ENCODE measurements around the gene CLN6. TPM values are rescaled to one million over a fixed set of nuclear protein-coding genes. Genes with fewer than 3 reads are reported as not detected.
A peak's percentile ranks its signal among the peaks of the same experiment; 100 is the strongest.

CLN6 gene
- total RNA-seq, 1 donor, result 15.2 TPM

DNA sequence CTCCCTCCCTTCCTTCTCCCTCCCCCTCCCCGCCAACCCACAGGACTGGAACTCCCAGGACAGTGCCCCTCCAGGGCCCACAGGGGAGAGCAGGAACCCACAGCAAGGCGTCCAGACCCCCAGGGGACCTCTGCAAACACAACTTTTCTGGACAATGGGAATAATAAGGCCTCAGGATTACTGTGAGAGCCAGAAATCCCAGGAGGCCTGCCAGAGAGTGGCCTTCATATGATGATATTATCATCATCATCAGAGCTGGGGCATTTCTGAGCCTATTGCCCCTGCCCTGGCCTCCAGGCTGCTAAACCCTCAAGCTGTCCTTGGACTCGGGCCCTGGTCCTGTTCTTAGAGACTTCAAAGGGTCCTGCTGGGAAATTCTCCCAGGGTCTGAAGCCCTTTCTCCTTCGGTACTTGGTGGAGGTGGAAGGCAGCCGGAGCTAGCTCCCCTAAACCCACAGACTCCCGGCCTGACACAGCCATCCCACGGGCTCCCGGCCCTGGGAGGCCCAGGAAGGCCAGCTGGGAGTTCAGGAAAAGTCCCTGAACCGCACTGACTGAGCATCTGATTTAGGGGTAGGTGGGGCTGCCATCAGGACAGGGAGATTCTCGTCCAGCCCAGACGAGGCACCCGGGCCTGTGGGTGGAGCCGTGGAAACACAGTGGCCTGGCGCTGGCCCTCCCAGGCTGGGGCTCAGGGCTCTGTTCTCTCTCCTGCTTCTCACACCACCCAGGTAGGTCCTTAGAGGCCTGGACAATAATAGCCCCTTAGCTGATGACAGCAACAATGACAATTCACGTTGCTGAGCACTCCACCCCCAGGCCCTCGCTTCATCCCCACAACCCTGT lies 29.3 kb downstream of the CLN6 start:
- DNase-seq (ENCODE audit: insufficient read length, low spot score, missing footprints), result peak; percentile 76
- Histone ChIP-seq H3K4me3 (ENCODE audit: insufficient read depth, low read length) (no peak overlapping the region), H2AFZ (ENCODE audit: low read length) (no peak overlapping the region), H3K27me3 (ENCODE audit: insufficient read depth, low read length) (no peaks in the 10 kb centered on the region), H3K27ac (ENCODE audit: low read depth, low read length) (peak overlapping the region; percentile 28), H3K4me1 (ENCODE audit: insufficient read depth, low read length) (peaks cover 6% of the 10 kb centered on the region), H3K36me3 (ENCODE audit: insufficient read depth, low read length) (peaks cover 5% of the 10 kb centered on the region), H3K4me2 (ENCODE audit: insufficient read depth, low read length) (no peak overlapping the region), H3K9me3 (ENCODE audit: low read depth, low read length) (no peaks in the 10 kb centered on the region), H3K79me2 (ENCODE audit: insufficient read depth, low read length) (no peaks in the 10 kb centered on the region), H4K20me1 (ENCODE audit: insufficient read depth, low read length) (peaks cover 4% of the 10 kb centered on the region)
- TF ChIP-seq, protein P1, sequence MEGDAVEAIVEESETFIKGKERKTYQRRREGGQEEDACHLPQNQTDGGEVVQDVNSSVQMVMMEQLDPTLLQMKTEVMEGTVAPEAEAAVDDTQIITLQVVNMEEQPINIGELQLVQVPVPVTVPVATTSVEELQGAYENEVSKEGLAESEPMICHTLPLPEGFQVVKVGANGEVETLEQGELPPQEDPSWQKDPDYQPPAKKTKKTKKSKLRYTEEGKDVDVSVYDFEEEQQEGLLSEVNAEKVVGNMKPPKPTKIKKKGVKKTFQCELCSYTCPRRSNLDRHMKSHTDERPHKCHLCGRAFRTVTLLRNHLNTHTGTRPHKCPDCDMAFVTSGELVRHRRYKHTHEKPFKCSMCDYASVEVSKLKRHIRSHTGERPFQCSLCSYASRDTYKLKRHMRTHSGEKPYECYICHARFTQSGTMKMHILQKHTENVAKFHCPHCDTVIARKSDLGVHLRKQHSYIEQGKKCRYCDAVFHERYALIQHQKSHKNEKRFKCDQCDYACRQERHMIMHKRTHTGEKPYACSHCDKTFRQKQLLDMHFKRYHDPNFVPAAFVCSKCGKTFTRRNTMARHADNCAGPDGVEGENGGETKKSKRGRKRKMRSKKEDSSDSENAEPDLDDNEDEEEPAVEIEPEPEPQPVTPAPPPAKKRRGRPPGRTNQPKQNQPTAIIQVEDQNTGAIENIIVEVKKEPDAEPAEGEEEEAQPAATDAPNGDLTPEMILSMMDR (IDR thresholded peaks at IDR 0.05; ENCODE audit: extremely low read depth, low read depth, low read length), result no peak

DNA sequence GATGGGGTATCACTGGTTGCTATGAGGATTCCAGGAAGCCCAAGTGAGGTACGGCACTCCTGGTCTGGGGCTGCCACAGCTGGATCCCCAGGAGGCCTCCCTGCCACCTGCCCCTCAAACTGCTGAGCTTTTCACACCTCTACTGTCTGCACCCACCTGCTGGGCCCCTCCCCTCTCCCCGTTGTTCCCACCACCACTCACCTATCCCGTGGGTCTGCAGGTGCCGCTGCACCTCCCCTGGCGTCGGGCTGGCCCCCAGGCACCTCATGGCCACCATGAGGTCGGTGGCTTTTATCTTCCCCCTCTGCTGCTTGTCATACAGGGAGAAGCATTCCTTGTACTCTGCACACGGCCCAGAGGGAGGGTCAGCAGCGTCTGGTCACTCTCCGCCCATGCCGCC lies 30.2 kb downstream of the CLN6 start:
- no peak for DNase-seq (ENCODE audit: insufficient read length, low spot score, missing footprints)
- H3K27ac ChIP-seq (ENCODE audit: low read depth, low read length), result no peak overlapping the region
- peaks cover 6% of the 10 kb centered on the region for H3K4me1 ChIP-seq (ENCODE audit: insufficient read depth, low read length)
- H3K36me3 ChIP-seq (ENCODE audit: insufficient read depth, low read length), result peaks cover 7% of the 10 kb centered on the region
- no peak overlapping the region for H3K4me3 ChIP-seq (ENCODE audit: insufficient read depth, low read length)
- H2AFZ ChIP-seq (ENCODE audit: low read length), result no peak overlapping the region
- no peaks in the 10 kb centered on the region for H3K79me2 ChIP-seq (ENCODE audit: insufficient read depth, low read length)
- TF ChIP-seq, protein P1 (IDR thresholded peaks at IDR 0.05; ENCODE audit: extremely low read depth, low read depth, low read length), result no peak
- H3K4me2 ChIP-seq (ENCODE audit: insufficient read depth, low read length), result no peak overlapping the region
- H4K20me1 ChIP-seq (ENCODE audit: insufficient read depth, low read length), result peaks cover 4% of the 10 kb centered on the region
- no peaks in the 10 kb centered on the region for H3K9me3 ChIP-seq (ENCODE audit: low read depth, low read length)
- H3K27me3 ChIP-seq (ENCODE audit: insufficient read depth, low read length), result no peaks in the 10 kb centered on the region

DNA sequence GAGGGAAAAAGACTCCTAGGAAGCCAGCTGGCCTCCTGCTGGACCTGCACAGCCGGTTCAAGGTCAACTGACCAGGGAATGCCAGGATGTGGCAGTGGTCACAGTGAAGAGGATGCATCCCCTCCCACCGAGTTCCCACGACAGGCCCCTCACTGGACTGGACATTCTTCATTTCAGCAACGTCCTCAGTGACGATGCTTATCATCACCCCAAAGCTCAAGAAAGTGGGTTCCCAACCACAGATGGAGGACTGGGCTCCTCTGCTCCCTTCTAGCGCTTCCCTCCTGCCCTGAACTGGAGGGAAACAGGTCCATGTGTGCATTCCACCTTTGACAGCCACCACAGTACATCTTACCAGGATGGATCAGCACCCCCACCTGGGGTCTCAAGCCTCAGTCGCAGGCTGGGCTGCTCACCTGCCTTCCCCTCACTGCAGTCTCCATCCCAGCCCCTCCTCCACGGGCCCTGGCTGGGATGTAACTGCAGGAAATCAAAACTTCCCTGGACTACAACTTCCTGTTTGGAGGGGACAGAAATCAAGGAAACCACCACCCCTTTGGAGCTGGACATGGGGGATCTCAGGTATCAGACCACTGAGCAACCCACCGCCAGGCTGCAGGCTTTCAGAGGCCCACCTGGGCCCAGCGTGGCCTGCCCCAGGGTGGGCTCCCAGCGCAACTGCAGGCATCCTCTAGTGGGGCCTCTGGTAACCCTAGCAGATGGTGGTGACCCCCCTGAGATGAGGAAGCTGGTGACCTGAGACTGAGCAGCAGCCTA lies 31.7 kb downstream of the CLN6 start:
- H2AFZ ChIP-seq (ENCODE audit: low read length), result no peak overlapping the region
- no peaks in the 10 kb centered on the region for H3K27me3 ChIP-seq (ENCODE audit: insufficient read depth, low read length)
- no peak overlapping the region for H3K27ac ChIP-seq (ENCODE audit: low read depth, low read length)
- H3K4me3 ChIP-seq (ENCODE audit: insufficient read depth, low read length), result no peak overlapping the region
- TF ChIP-seq, protein P1 (IDR thresholded peaks at IDR 0.05; ENCODE audit: extremely low read depth, low read depth, low read length), result no peak
- H3K36me3 ChIP-seq (ENCODE audit: insufficient read depth, low read length), result peaks cover 16% of the 10 kb centered on the region
- H3K4me2 ChIP-seq (ENCODE audit: insufficient read depth, low read length), result no peak overlapping the region
- peaks cover 6% of the 10 kb centered on the region for H3K4me1 ChIP-seq (ENCODE audit: insufficient read depth, low read length)
- no peaks in the 10 kb centered on the region for H3K9me3 ChIP-seq (ENCODE audit: low read depth, low read length)
- no peaks in the 10 kb centered on the region for H3K79me2 ChIP-seq (ENCODE audit: insufficient read depth, low read length)
- H4K20me1 ChIP-seq (ENCODE audit: insufficient read depth, low read length), result peaks cover 4% of the 10 kb centered on the region
- no peak for DNase-seq (ENCODE audit: insufficient read length, low spot score, missing footprints)

DNA sequence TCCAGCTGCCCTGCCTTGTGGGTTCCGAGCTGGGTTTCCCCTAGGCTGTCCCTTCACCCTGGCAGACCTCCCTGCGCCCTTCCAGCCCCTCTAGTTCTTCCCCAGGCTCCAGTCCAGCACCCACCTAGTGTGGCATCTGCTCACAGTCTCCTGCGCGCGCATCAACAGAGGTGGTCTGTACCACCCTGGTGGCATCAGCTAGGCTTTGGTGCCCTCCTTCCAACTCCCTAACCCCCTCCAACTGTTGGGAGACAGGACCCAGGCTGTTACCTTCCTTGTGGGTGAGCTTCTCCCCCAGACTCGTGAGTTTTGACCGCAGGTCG lies 32.4 kb downstream of the CLN6 start:
- Histone ChIP-seq H3K4me1 (ENCODE audit: insufficient read depth, low read length) (peaks cover 6% of the 10 kb centered on the region), H3K27ac (ENCODE audit: low read depth, low read length) (no peak overlapping the region), H3K79me2 (ENCODE audit: insufficient read depth, low read length) (no peaks in the 10 kb centered on the region), H4K20me1 (ENCODE audit: insufficient read depth, low read length) (peaks cover 4% of the 10 kb centered on the region), H3K27me3 (ENCODE audit: insufficient read depth, low read length) (no peaks in the 10 kb centered on the region), H3K9me3 (ENCODE audit: low read depth, low read length) (no peaks in the 10 kb centered on the region), H3K4me2 (ENCODE audit: insufficient read depth, low read length) (no peak overlapping the region), H3K4me3 (ENCODE audit: insufficient read depth, low read length) (no peak overlapping the region), H2AFZ (ENCODE audit: low read length) (no peak overlapping the region), H3K36me3 (ENCODE audit: insufficient read depth, low read length) (peaks cover 23% of the 10 kb centered on the region)
- TF ChIP-seq, protein P1 (IDR thresholded peaks at IDR 0.05; ENCODE audit: extremely low read depth, low read depth, low read length), result no peak
- DNase-seq (ENCODE audit: insufficient read length, low spot score, missing footprints), result no peak
